B cell (primary cell): ENCODE measurements around the gene DVL1. TPM values are rescaled to one million over a fixed set of nuclear protein-coding genes. Genes with fewer than 3 reads are reported as not detected.

Experiments
- ATAC-seq: fragments of 200-7000 bp; cut with Tn5 transposase; one replicate; pipeline ENCODE4 v1.10.0; 2021; ENCODE audit warnings: low read depth, mild to moderate bottlenecking, moderate number of reproducible peaks, moderate library complexity
- CTCF ChIA-PET: fragments of 350-600 bp; sonication (Branson Sonifier 250); formaldehyde crosslinking; loops from one replicate; lab custom pipeline; 2021; ENCODE audit warnings: antibody characterized with exemption, inconsistent platforms; lab: Charles Lee
- POLR2A ChIA-PET: fragments of 350-600 bp; sonication (Branson Sonifier 250); formaldehyde crosslinking; loops from one replicate; lab custom pipeline; 2021; ENCODE audit warnings: antibody characterized with exemption; lab: Charles Lee
- DNase-seq: peaks from one replicate; pipeline ENCODE4 v3.0.0; 2013
- H2AFZ ChIP-seq: 2 replicates; pipeline ENCODE4 v1.6.1; 2012; ENCODE audit warnings: mild to moderate bottlenecking, low read depth, low read length; ENCODE audit not compliant: insufficient read depth, poor library complexity, severe bottlenecking
- H3K27ac ChIP-seq, 2 donors: 1 replicate in 1 of 2; 2 replicates in 1 of 2; pipeline ENCODE4 v1.5.1; 2012 to 2013; ENCODE audit warnings: low read length in 2 of 2, mild to moderate bottlenecking in 2 of 2, moderate library complexity in 1 of 2
- H3K27me3 ChIP-seq, 4 experiments: fragments of 200-600 bp in 1 of 4; sonication (generic) in 1 of 4; replicated peaks in 1 of 4; 1 replicate in 2 of 4; 2 replicates in 2 of 4; pipeline versions ENCODE4 v1.6.1 to v1.7.0; 2013 to 2016; ENCODE audit warnings: low read length in 3 of 4, mild to moderate bottlenecking in 2 of 4, mixed read lengths in 1 of 4, moderate library complexity in 1 of 4; ENCODE audit not compliant: insufficient read depth in 4 of 4, control insufficient read depth in 3 of 4; ENCODE audit errors: control extremely low read depth in 1 of 4
- H3K36me3 ChIP-seq, 2 experiments: replicated peaks in 1 of 2; 1 replicate in 1 of 2; 2 replicates in 1 of 2; pipeline versions ENCODE4 v1.6.1 to v1.7.1; 2013; ENCODE audit warnings: low read length in 1 of 2; ENCODE audit not compliant: insufficient read depth in 2 of 2, control insufficient read depth in 1 of 2; ENCODE audit errors: control extremely low read depth in 1 of 2, extremely low read depth in 1 of 2
- H3K4me1 ChIP-seq, 2 donors: fragments of 200-600 bp in 1 of 2; sonication (generic) in 1 of 2; 1 replicate in 1 of 2; 2 replicates in 1 of 2; pipeline versions ENCODE4 v1.5.1 to v1.6.1; 2013 to 2017; ENCODE audit warnings: low read length in 2 of 2; ENCODE audit not compliant: control insufficient read depth in 2 of 2, insufficient read depth in 2 of 2
- H3K4me2 ChIP-seq: replicated peaks from 2 replicates; pipeline ENCODE3; 2012; ENCODE audit warnings: mild to moderate bottlenecking, low read depth, low read length; ENCODE audit not compliant: poor library complexity, severe bottlenecking
- H3K4me3 ChIP-seq, 5 experiments: fragments of 200-600 bp in 1 of 5; sonication (generic) in 1 of 5; 1 replicate in 3 of 5; 2 replicates in 2 of 5; pipeline versions ENCODE4 v1.5.1 to v1.7.0; 2011 to 2016; ENCODE audit warnings: low read length in 4 of 5, mild to moderate bottlenecking in 4 of 5, low read depth in 2 of 5, control low read depth in 1 of 5, moderate library complexity in 1 of 5; ENCODE audit not compliant: insufficient read depth in 1 of 5; ENCODE audit errors: control extremely low read depth in 1 of 5, extremely low read depth in 1 of 5
- H3K79me2 ChIP-seq: fragments of 200-600 bp; sonication (generic); one replicate; pipeline ENCODE4 v1.6.0; 2016; ENCODE audit warnings: low read length; ENCODE audit not compliant: control insufficient read depth, insufficient read depth
- H3K9ac ChIP-seq: fragments of 200-600 bp; sonication (generic); 2 replicates; pipeline ENCODE4 v1.6.1; 2017; ENCODE audit warnings: mild to moderate bottlenecking, low read length, moderate library complexity
- H3K9me3 ChIP-seq, 3 donors: one replicate each; pipeline versions ENCODE4 v1.6.1 to v1.7.1; 2013; ENCODE audit warnings: low read length in 2 of 3; ENCODE audit not compliant: control insufficient read depth in 2 of 3, insufficient read depth in 1 of 3; ENCODE audit errors: control extremely low read depth in 1 of 3
- H4K20me1 ChIP-seq: 2 replicates; pipeline ENCODE4 v1.6.0; 2012; ENCODE audit warnings: mild to moderate bottlenecking, low read length; ENCODE audit not compliant: insufficient read depth, control insufficient read depth, poor library complexity, severe bottlenecking
- H3K27ac Mint-ChIP-seq: one replicate; pipeline ENCODE4 v1.8.0; 2021; ENCODE audit warnings: mixed read lengths
- H3K27me3 Mint-ChIP-seq: one replicate; pipeline ENCODE4 v1.8.0; 2021; ENCODE audit warnings: mixed read lengths
- H3K4me1 Mint-ChIP-seq: one replicate; pipeline ENCODE4 v1.8.0; 2021; ENCODE audit warnings: mixed read lengths
- H3K4me3 Mint-ChIP-seq: one replicate; pipeline ENCODE4 v1.8.0; 2021; ENCODE audit warnings: mixed read lengths
- H3K9me3 Mint-ChIP-seq: one replicate; pipeline ENCODE4 v1.8.0; 2022; ENCODE audit warnings: mixed read lengths; ENCODE audit not compliant: insufficient read depth
- EZH2 ChIP-seq: IDR thresholded peaks from 2 replicates; pipeline ENCODE4 v1.6.1; 2012; ENCODE audit warnings: borderline replicate concordance, low read depth, mild to moderate bottlenecking, moderate library complexity, low read length; ENCODE audit not compliant: insufficient read depth, poor library complexity, severe bottlenecking
- WGBS: methylation state at CpG from one replicate; pipeline ENCODE4 v1.1.5; 2013; ENCODE audit warnings: missing lambda C conversion rate; ENCODE audit not compliant: insufficient coverage; 5-methylcytosine and 5-hydroxymethylcytosine counted together
- intact Hi-C: fragments of 100-400 bp; cut with micrococcal nuclease; formaldehyde crosslinking; loops from one replicate; pipeline ENCODE4 v1.10.0; 2022
- polyA plus RNA-seq: library from polyadenylated mRNA; depleted of rRNA; stranded (reverse); fragments of >200 nt; gene quantifications from 2 replicates; pipeline ENCODE4 v1.2.3, GENCODE V29; 2012
- total RNA-seq, 2 donors: library from RNA; stranded (reverse); fragments of 120-200 nt in 1 of 2; gene quantifications; 1 replicate in 1 of 2; 2 replicates in 1 of 2; pipeline versions ENCODE4 v1.2.3 to v1.2.4, GENCODE V29; 2013 to 2022
- TF ChIP-seq, protein P1 (sequence below): fragments of 200-600 bp; IDR thresholded peaks from one replicate; pipeline ENCODE4 v1.8.0; 2022; ENCODE audit warnings: antibody characterized with exemption, mild to moderate bottlenecking

DVL1 gene
- total and polyA plus RNA-seq, 2 donors (not counting 1 experiment from before 2014, with no cell fraction given), result 46.1 to 53.5 TPM

GRCh38 chr1:1287288-1288110, 61.7 kb downstream of the DVL1 start:
- TF ChIP-seq, protein P1, sequence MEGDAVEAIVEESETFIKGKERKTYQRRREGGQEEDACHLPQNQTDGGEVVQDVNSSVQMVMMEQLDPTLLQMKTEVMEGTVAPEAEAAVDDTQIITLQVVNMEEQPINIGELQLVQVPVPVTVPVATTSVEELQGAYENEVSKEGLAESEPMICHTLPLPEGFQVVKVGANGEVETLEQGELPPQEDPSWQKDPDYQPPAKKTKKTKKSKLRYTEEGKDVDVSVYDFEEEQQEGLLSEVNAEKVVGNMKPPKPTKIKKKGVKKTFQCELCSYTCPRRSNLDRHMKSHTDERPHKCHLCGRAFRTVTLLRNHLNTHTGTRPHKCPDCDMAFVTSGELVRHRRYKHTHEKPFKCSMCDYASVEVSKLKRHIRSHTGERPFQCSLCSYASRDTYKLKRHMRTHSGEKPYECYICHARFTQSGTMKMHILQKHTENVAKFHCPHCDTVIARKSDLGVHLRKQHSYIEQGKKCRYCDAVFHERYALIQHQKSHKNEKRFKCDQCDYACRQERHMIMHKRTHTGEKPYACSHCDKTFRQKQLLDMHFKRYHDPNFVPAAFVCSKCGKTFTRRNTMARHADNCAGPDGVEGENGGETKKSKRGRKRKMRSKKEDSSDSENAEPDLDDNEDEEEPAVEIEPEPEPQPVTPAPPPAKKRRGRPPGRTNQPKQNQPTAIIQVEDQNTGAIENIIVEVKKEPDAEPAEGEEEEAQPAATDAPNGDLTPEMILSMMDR, result no peak
- TF ChIP-seq EZH2, result no peak
- Mint-ChIP-seq H3K27me3 (no peaks in the 10 kb centered on the region), H3K4me1 (peaks cover 13% of the 10 kb centered on the region), H3K9me3 (no peaks in the 10 kb centered on the region), H3K4me3 (no peak overlapping the region), H3K27ac (no peak overlapping the region)
- Histone ChIP-seq H4K20me1 (no peaks in the 10 kb centered on the region), H3K4me3 (no peak overlapping the region), H2AFZ (no peak overlapping the region), H3K36me3 (no peaks in the 10 kb centered on the region), H3K27ac (no peak overlapping the region), H3K4me1 (peaks cover 0 to 19% of the 10 kb centered on the region in 2 donors), H3K9ac (no peak overlapping the region), H3K27me3 (no peaks in the 10 kb centered on the region), H3K4me2 (no peak overlapping the region), H3K79me2 (no peaks in the 10 kb centered on the region), H3K9me3 (no peaks in the 10 kb centered on the region)
- 94% methylated on average over 33 of the region's 46 CpGs for WGBS
- no peak for DNase-seq
- ChIA-PET CTCF (interaction anchor here (1.3 to 1.7 kb wide), 4 partner anchors 12 to 304 kb away, joined by 3 to 5 read pairs (median 4); no protein-coding TSS in a partner anchor), POLR2A (interaction anchor here (0.6 kb wide), 1 partner anchor 109 kb away, joined by 3 read pairs; no protein-coding TSS in a partner anchor)
- no peak for ATAC-seq
- intact Hi-C loops, result no loop called here
